ENCODE results near the gene CDK5R1.
"Not testable (repeated sequence)": the region's sequence is repeated elsewhere in the genome, so short reads cannot be mapped to it uniquely, and the experiment has no call there.

The CDK5R1 gene

DNA sequence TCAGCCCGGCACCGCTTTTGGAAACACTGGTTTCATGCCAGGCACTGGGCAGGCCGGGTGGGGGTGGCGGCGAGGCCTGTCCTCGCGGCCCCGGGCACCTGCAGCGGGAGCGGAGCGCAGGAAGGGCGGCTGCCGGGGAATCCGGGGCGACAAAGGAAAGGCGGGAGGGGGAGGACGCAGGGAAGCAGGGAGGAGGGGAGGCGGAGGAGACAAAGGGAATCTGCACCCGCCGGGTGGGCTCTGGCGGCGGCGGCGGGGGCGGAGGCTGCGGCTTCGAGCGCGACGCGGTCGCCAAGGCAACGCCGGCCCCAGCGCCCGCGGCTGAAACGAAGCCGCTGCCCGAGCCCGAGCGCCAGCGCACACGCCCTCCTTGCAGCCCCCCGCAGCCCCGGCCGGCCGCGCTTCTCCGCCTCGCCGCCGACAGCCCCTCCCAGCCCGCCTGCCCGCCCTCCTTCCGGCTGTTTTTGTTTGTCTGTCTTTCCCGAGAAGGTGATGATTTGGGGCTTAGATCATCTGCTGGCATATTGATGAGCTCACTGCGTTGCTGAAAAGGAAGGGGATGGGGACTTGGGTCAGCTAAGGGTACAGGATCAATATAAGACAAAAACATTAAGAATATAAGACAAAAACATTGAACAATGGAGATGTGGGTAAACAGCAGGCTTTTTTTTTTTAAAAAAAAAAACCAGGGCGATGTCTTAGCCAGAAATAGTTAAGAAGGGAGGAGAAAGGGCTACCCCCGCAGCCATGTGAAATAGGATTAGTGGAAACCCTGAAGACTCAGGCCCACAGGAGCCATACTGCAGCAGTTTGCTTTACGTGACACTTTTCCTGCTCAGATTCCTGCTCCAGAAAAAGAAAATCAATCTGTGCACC is 32.7 kb downstream of the CDK5R1 start:
- DNase-seq: no peak

DNA sequence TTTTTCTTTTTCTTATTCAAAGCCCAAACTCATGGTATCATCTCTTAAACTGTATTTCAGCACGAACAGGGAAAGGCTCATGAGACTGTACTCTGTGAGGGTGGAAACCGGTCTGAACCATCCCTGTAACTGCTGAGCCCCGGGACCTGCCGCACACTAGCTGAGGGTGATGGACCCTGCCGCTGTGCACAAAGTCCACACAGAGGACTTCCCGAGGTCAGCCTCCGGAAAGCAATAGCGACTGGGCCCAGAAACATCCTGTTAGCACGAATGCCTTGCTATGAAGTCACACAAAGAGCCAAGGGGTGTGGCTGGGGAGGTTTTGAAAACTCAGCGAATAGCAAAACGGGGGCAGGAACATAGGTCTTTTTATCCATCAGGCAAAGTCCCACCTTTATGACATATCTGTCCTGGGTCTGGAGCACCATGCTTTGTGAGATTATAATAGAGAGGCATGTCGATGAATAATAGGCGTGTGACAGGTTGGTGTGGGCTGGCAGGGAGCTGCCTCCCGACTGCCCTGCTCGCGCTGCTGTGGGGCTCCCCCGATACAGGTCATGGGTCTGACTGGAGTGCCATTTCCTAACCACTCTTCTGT is 33.4 kb downstream of the CDK5R1 start:
- no peak for DNase-seq

DNA sequence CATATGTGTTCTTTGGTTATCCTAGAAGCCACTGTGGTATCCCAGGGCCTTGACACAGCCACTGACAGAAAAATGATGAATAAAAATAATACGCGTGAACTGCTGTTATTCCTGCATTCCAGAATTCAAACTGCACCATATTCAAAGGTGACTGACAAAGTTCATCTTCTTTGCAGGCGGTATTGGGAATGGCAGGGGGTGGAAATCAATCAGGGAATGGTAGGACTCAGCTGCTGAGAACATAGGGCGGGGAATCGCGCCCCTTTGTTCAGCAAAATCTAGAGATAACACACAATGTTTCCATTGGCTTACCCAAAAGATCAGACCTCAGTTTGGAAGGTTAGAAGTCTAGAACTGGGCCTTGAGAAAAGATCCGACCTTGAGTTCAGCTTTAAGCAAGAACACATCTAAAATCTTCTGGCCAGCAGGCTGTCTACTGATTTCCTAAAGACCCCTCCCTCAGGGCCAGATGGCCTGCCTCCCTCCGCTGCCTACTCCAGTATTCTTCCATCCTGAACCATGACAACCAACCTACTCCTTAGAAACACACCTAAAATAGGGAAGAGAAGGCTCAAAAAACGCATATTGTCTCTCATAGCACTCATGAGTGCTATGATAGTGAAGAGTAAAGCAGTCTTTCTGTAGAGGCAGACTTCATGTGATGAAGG is 34.1 kb downstream of the CDK5R1 start:
- DNase-seq: no peak

DNA sequence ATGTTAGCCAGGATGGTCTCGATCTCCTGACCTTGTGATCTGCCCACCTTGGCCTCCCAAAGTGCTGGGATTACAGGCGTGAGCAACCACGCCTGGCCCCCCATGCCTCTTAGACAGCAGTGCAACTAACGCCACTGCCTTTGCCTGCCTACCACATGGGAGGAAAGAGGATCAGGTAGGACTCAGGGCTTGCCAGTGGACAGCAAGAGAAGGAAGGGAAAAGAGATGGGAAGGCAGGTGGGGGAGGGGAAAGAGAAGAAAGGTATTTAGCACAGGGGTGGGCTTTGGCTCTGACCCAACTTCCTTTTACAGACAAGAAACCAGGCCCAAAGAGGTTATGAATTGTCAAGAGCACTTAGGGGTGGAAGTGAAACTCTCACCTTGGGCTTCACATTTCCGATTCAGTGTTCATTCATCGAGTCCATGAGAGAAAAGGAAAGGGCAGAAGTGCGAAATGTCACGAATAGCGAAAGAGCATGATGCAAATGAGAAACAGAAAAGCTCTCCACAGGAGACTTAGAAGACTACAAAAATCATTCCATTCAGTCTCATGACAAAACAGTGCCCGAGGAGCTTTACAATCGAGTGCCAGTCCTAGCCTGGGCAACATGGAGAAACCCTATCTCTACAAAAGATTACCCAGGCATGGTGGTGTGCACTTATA is 36.4 kb downstream of the CDK5R1 start:
- DNase-seq: no peak

DNA sequence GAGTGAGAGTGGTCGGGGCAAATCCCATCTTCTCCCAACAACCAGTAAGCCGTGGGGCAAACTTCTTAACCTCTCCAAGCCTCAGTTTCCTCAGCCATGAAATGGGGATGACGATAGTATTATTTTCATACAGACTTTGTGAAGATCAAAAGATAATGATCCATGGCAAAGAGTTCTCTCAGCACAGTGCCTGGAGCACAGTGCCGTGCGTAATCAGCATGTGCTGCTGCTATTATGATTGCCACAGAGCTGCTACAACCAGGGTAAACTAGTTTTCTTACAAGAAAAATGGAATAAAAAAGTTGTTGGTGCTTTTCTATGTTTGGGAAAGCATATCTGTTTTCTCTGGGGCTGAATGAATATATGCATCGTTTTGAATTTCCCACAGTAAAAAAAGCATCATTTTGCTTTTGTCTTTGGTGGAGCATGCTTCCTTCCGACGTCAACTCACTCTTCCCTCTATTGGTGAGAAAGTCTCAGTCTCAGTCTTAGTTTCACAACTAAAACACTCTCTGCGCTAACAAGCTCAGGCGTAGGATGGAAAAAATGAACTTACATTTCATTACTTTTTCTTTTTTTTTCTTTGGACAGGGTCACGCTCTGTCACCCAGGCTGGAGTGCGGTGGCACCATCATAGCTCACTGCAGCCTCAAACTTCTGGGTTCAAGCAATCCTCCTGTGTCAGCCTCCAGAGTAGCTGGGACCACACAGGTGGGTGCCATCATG is 37.2 kb downstream of the CDK5R1 start:
- DNase-seq: no peak

DNA sequence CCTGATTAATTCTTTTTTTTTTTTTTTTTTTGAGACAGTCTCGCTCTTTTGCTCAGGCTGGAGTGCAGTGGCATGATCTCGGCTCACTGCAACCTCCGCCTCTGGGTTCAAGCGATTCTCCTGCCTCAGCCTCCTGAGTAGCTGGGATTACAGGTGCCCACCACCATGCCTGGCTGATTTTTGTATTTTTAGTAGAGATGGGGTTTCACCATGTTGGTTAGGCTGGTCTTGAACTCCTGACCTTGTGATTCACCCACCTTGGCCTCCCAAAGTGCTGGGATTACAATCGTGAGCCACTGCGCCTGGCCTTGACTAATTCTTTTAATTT is 37.7 kb downstream of the CDK5R1 start:
- not testable (repeated sequence) for DNase-seq

DNA sequence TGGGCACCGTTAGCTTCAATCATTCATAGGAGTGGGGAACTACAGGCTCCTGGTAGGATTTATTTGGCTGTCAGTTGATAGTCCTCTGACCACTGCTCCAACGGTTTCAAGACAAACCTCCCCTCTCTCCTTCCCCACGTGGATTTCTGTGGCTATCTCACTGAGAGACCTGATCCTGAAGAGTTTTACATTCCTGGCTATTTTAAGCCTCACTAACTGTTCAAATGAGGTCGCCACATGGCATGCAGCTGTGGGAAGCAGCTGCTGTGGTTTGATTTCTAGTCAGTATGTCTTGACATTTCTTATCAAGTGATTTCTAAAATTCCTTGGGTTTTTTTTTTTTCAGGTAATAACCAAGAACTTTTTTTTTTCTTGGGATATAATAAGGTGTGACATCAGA is 38.3 kb downstream of the CDK5R1 start:
- no peak for DNase-seq

DNA sequence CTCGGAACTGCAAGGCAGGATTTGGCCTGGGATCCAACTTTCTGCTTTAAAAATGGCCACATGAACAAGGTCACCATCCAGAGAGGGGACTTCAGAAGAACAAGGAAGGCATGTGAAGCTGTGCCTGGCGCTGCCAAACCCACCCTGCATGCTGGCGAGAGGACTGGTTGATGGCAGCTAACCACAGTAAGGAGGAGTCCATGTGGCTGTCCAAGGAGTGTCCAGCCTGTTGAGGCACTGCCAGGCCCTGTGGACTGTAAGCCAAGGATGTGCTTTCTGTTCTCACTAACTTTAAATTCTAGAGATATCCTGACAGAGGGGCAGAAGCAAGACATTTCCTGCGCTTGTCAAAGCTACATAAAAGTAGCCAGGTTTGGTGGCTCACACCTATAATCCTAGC is 40.4 kb downstream of the CDK5R1 start:
- no peak for DNase-seq

DNA sequence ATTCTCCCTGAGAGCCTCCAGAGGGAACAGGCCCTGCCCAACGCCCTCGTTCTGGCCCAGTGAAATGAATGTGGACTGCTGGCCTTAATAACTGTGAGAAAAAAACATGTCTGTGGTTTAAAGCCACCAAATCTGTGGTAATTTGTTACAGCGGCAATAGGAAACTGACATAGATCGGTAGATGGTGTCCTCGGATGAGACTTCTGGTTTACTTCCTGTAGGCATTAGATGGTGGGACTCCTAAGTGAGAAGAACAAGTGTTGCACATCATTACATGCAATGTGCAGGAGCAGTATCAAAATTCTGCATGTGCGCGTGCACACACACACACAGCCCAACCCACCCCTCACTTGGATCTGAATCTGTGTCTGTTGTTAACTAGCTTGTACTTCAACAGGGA is 42.0 kb downstream of the CDK5R1 start:
- no peak for DNase-seq

DNA sequence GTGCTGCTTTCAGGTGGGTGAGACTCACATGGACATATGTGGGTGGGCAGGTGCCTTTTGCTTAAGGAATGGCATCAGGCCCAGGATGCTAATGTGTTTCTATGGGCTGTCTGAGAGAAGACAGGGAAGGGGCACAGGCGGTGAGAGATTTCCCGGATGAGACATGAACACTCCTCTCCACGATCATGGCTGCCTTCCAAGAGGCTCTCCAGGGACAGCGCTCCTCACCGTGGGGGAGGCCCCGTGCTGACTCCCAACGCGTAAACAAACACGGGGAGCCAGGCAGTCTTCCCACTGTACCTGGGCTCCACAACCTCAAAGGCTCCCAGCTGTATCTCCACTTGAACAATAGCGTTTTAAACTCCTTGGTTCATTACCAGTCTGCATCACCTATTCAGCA is 42.8 kb downstream of the CDK5R1 start:
- DNase-seq: no peak

DNA sequence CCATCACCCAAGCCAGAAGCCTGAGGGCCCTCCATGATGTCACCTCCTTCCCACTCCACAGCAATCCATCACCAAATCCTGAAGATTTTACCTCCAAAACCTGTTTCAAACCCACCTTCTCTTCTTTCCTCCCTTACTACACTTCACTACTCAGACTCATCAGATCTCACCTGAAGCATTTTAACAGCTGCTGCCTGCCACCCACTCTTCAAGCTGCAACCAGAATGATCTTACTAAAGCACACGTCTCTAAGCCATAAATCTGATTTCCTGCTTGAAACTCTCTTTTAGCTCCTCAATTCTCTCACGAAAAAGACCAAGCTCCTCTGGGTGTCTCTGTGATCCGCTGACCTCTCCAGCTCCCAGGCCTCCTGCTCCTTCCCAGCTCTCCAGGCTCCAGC is 46.5 kb downstream of the CDK5R1 start:
- DNase-seq: no peak

DNA sequence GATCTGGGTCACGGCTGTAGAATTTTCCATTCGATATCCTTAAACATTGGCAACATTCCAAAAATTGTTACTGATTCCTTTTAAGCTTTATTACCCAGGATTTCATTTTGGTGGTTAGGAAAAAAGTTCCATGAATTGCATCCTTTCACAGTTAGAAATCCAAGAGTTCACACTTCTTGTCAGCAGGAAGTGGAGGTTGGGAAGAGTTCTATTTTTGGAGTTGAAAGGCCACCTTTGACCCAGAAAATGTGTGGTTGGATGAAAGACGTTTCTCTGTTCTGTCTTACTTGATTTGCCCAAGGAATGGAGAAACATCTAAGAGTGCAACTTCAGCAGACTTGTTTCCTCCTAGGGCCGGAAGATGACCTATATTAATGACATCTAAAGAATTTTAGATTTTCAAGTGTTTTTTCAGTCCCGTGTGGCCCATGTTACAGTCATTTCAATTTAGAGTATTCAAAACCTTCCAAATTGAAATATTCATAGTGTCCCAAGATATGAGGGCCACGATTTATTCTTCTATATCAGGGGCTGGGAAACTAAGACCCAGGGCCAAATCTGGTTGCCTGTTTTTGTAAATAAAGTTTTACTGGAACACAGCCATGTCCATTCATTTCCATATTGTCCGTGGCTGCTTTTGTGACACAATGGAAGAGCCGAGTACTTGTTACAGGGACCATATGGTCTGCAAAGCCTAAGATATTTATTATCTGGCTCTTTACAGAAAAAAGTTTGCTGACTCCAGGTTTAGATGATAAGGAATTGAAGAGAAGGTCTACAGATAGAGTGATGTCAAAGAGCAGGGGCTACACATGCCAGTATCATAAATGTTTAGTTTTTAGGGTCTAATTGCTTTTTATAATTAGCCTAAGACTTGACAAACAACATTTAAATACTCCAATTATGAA is 50.2 kb downstream of the CDK5R1 start:
- no peak for DNase-seq

Data from NCI-H187 treated with DMSO at 0.1 percent for 48 hours (cell line).